K562 (cell line): ENCODE results near the gene MVD. TPM values are rescaled to one million over a fixed set of nuclear protein-coding genes. Genes with fewer than 3 reads are reported as not detected.

Source experiments
- CTCF ChIP-seq, 3 experiments: IDR thresholded peaks in 2 of 3; conservative IDR thresholded peaks in 1 of 3; 2 replicates each; pipeline ENCODE4 v1.5.1; 2011 to 2012; ENCODE audit warnings: low read length in 3 of 3, mild to moderate bottlenecking in 3 of 3, control low read depth in 2 of 3, improper control_type of control experiment in 1 of 3, inconsistent platforms in 1 of 3, low read depth in 1 of 3, mixed read lengths in 1 of 3, moderate library complexity in 1 of 3; ENCODE audit not compliant: insufficient read depth in 2 of 3
- EWSR1 ChIP-seq: fragments of 450-650 bp; IDR thresholded peaks from 2 replicates; pipeline ENCODE4 v1.6.1; 2018; ENCODE audit warnings: borderline replicate concordance, mild to moderate bottlenecking, low read depth, moderate library complexity; ENCODE audit not compliant: partially characterized antibody
- EZH2 ChIP-seq: IDR thresholded peaks from 2 replicates; pipeline ENCODE4 v1.6.1; 2012; ENCODE audit warnings: low read depth, mild to moderate bottlenecking, inconsistent platforms, low read length, borderline replicate concordance
- HDAC3 ChIP-seq: fragments of 450-650 bp; IDR thresholded peaks from 2 replicates; pipeline ENCODE4 v1.6.1; 2018; ENCODE audit warnings: borderline replicate concordance, mild to moderate bottlenecking, moderate library complexity; ENCODE audit not compliant: partially characterized antibody
- HDAC6 ChIP-seq: IDR thresholded peaks from 2 replicates; pipeline ENCODE4 v1.6.1; 2012; ENCODE audit warnings: low read depth, mild to moderate bottlenecking, control low read depth, inconsistent platforms, low read length, moderate library complexity
- MYBL2 ChIP-seq, 2 experiments: fragments of 450-650 bp in 1 of 2; sonication (generic) in 1 of 2; formaldehyde crosslinking in 1 of 2; IDR thresholded peaks; 2 replicates each; pipeline versions ENCODE4 v1.6.1 to v1.8.1; 2017 to 2022; ENCODE audit warnings: borderline replicate concordance in 1 of 2, inconsistent platforms in 1 of 2, low read depth in 1 of 2, mild to moderate bottlenecking in 1 of 2, missing genetic modification reagents in 1 of 2, moderate library complexity in 1 of 2
- PHF8 ChIP-seq: fragments of 200-600 bp; sonication (generic); IDR thresholded peaks from 2 replicates; pipeline ENCODE4 v1.6.1; 2012; ENCODE audit warnings: mixed run types, mild to moderate bottlenecking, inconsistent platforms, low read length, moderate library complexity, borderline replicate concordance
- POLR2H ChIP-seq: IDR thresholded peaks from 2 replicates; pipeline ENCODE4 v1.6.1; 2016; ENCODE audit warnings: missing genetic modification characterization, low read depth, mild to moderate bottlenecking, control low read depth, missing compliant biosample characterization, moderate library complexity
- RB1 ChIP-seq: fragments of 450-650 bp; IDR thresholded peaks from 2 replicates; pipeline ENCODE4 v1.6.1; 2017; ENCODE audit warnings: low read depth, mild to moderate bottlenecking
- SMARCB1 ChIP-seq: IDR thresholded peaks from 2 replicates; pipeline ENCODE4 v1.6.1; 2011; ENCODE audit warnings: improper control_type of control experiment, low read depth; ENCODE audit not compliant: insufficient read length
- TRIM28 ChIP-seq: fragments of 450-650 bp; IDR thresholded peaks from 2 replicates; pipeline ENCODE4 v1.6.1; 2017
- ZBTB33 ChIP-seq: sonication (generic); formaldehyde crosslinking; IDR thresholded peaks from 2 replicates; pipeline ENCODE4 v1.8.1; 2023; ENCODE audit warnings: mild to moderate bottlenecking, missing genetic modification reagents
- polyA plus RNA-seq, 8 experiments: library from polyadenylated mRNA; depleted of rRNA in 4 of 8; stranded (reverse) in 5 of 8; unstranded in 3 of 8; fragments of >200 nt; fragmentation: Nextera tagmentation in 2 of 8; fragmentation: Illumina TruSeq in 1 of 8; extraction: Ambion mirVana in 2 of 8; extraction: Trizol in 1 of 8; gene quantifications; 2 replicates each; pipeline versions ENCODE4 v1.2.1 to v1.2.3, GENCODE V29; 2011 to 2014; ENCODE audit warnings: inconsistent platforms in 1 of 8, missing spikeins in 1 of 8
- total RNA-seq, 7 experiments: library from RNA; depleted of rRNA in 6 of 7; stranded (reverse); fragments of >200 nt in 6 of 7; fragmentation: Illumina TruSeq in 2 of 7; extraction: Trizol in 2 of 7; gene quantifications; 2 replicates each; pipeline versions ENCODE4 v1.2.1 to v1.2.3, GENCODE V29; 2011 to 2021; ENCODE audit warnings: low replicate concordance in 1 of 7
- TF ChIP-seq, protein P1 (sequence below): sonication (generic); formaldehyde crosslinking; IDR thresholded peaks from 2 replicates; pipeline ENCODE4 v1.8.0; 2023; ENCODE audit warnings: missing genetic modification reagents, mild to moderate bottlenecking, borderline replicate concordance
- TF ChIP-seq, protein P2 (sequence below): fragments of 450-650 bp; IDR thresholded peaks from 2 replicates; pipeline ENCODE4 v1.6.1; 2016; ENCODE audit warnings: borderline replicate concordance

The MVD gene
- total and polyA plus RNA-seq, 9 of the 15 experiments (the other 6 are each of a cell fraction or from before 2014, with no cell fraction given) = 12.2 to 141 (median 45.3) TPM

GRCh38 chr16:88662843-88663606 lies at the start of gene MVD (continued):
- TF ChIP-seq ZBTB33 (CRISPR knock-in tag) = no peak
- TF ChIP-seq MYBL2 (IDR thresholded peaks at IDR 0.05; ENCODE audit: low read depth) = no peak
- TF ChIP-seq MYBL2 (CRISPR knock-in tag; IDR thresholded peaks at IDR 0.05; ENCODE audit: borderline replicate concordance) = no peak
- TF ChIP-seq, protein P1, sequence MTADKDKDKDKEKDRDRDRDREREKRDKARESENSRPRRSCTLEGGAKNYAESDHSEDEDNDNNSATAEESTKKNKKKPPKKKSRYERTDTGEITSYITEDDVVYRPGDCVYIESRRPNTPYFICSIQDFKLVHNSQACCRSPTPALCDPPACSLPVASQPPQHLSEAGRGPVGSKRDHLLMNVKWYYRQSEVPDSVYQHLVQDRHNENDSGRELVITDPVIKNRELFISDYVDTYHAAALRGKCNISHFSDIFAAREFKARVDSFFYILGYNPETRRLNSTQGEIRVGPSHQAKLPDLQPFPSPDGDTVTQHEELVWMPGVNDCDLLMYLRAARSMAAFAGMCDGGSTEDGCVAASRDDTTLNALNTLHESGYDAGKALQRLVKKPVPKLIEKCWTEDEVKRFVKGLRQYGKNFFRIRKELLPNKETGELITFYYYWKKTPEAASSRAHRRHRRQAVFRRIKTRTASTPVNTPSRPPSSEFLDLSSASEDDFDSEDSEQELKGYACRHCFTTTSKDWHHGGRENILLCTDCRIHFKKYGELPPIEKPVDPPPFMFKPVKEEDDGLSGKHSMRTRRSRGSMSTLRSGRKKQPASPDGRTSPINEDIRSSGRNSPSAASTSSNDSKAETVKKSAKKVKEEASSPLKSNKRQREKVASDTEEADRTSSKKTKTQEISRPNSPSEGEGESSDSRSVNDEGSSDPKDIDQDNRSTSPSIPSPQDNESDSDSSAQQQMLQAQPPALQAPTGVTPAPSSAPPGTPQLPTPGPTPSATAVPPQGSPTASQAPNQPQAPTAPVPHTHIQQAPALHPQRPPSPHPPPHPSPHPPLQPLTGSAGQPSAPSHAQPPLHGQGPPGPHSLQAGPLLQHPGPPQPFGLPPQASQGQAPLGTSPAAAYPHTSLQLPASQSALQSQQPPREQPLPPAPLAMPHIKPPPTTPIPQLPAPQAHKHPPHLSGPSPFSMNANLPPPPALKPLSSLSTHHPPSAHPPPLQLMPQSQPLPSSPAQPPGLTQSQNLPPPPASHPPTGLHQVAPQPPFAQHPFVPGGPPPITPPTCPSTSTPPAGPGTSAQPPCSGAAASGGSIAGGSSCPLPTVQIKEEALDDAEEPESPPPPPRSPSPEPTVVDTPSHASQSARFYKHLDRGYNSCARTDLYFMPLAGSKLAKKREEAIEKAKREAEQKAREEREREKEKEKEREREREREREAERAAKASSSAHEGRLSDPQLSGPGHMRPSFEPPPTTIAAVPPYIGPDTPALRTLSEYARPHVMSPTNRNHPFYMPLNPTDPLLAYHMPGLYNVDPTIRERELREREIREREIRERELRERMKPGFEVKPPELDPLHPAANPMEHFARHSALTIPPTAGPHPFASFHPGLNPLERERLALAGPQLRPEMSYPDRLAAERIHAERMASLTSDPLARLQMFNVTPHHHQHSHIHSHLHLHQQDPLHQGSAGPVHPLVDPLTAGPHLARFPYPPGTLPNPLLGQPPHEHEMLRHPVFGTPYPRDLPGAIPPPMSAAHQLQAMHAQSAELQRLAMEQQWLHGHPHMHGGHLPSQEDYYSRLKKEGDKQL (CRISPR knock-in tag) = no peak
- TF ChIP-seq HDAC3 = no peak
- no peak for TF ChIP-seq POLR2H (tag)
- TF ChIP-seq EZH2 = no peak
- peak in 1 of 3 experiments; percentile 21; a peak in 1 of 6 replicates for TF ChIP-seq CTCF (IDR thresholded peaks at IDR 0.05 in 2 of 3, conservative IDR thresholded peaks at IDR 0.05 in 1 of 3; ENCODE audit: insufficient read depth in 2 of 3, low read depth in 1 of 3, low read length in 3 of 3)
- TF ChIP-seq RB1 = peak; percentile 40
- no peak for TF ChIP-seq TRIM28
- no peak for TF ChIP-seq SMARCB1
- no peak for TF ChIP-seq HDAC6
- no peak for TF ChIP-seq EWSR1
- TF ChIP-seq, protein P2, sequence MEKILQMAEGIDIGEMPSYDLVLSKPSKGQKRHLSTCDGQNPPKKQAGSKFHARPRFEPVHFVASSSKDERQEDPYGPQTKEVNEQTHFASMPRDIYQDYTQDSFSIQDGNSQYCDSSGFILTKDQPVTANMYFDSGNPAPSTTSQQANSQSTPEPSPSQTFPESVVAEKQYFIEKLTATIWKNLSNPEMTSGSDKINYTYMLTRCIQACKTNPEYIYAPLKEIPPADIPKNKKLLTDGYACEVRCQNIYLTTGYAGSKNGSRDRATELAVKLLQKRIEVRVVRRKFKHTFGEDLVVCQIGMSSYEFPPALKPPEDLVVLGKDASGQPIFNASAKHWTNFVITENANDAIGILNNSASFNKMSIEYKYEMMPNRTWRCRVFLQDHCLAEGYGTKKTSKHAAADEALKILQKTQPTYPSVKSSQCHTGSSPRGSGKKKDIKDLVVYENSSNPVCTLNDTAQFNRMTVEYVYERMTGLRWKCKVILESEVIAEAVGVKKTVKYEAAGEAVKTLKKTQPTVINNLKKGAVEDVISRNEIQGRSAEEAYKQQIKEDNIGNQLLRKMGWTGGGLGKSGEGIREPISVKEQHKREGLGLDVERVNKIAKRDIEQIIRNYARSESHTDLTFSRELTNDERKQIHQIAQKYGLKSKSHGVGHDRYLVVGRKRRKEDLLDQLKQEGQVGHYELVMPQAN = no peak
- peak; percentile 93; the same call in 1 of the 2 replicates for TF ChIP-seq PHF8
